Ascending aorta (tissue), 2 donors: ENCODE measurements around the gene TDP2. TPM values are rescaled to one million over a fixed set of nuclear protein-coding genes. Genes with fewer than 3 reads are reported as not detected.

ENCODE experiments used
- DNase-seq, 2 donors: peaks; one replicate each; pipeline ENCODE4 v3.0.0-alpha.2; 2019; ENCODE audit warnings: low spot score in 2 of 2
- H3K27ac ChIP-seq, 2 donors: fragments of 200-600 bp; sonication (generic); one replicate each; pipeline ENCODE4 v1.5.1; 2016 to 2017; ENCODE audit warnings: mild to moderate bottlenecking in 1 of 2
- H3K27me3 ChIP-seq: fragments of 200-600 bp; sonication (generic); one replicate; pipeline ENCODE4 v1.5.1; 2017
- H3K36me3 ChIP-seq, 2 donors: fragments of 200-600 bp; sonication (generic); one replicate each; pipeline ENCODE4 v1.5.1; 2016
- H3K4me1 ChIP-seq, 2 donors: fragments of 200-600 bp; sonication (generic); one replicate each; pipeline ENCODE4 v1.5.1; 2016 to 2017; ENCODE audit warnings: mild to moderate bottlenecking in 1 of 2
- H3K4me3 ChIP-seq, 2 donors: fragments of 200-600 bp; sonication (generic); one replicate each; pipeline ENCODE4 v1.5.1; 2016 to 2017; ENCODE audit warnings: mild to moderate bottlenecking in 1 of 2
- H3K9me3 ChIP-seq, 2 donors: fragments of 200-600 bp; sonication (generic); one replicate each; pipeline ENCODE4 v1.5.1; 2016
- intact Hi-C: fragments of 100-400 bp; cut with DNase I; formaldehyde crosslinking; loops from one replicate; pipeline ENCODE4 v1.15.1; 2023
- total RNA-seq: library from RNA; depleted of rRNA; stranded (reverse); fragments of >200 nt; gene quantifications from one replicate; pipeline ENCODE4 v1.1.0, GENCODE V29; 2016
- TF ChIP-seq, protein P1 (sequence below), 3 experiments: fragments of 200-600 bp in 2 of 3; fragments of 450-650 bp in 1 of 3; sonication (generic) in 2 of 3; IDR thresholded peaks; one replicate each; pipeline ENCODE4 v1.5.1; 2016 to 2019; ENCODE audit warnings: antibody characterized with exemption in 3 of 3, mild to moderate bottlenecking in 1 of 3, moderate library complexity in 1 of 3

Gene TDP2
- total RNA-seq, 1 donor from 2014 or later = 5.6 TPM

DNA sequence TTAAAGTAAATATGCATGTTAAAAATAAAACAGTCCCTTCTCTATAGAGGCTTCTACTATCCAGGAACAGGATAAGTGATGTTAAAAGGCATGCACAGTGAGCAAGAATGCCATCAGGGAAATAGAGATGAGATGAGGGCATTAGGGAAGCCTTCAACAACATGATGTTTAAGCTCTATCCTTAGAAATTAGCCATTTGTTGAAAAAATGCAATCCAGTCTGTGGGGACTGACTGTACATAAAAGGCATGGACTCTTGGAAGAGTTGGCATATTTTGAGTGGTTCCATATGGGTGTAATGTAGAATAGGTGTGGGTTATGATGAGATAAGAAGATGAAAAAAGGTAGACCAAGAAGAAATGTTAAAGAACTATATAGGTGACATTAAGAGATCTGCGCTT is 26.5 kb downstream of the TDP2 start:
- no peaks in the 10 kb centered on the region for H3K27me3 ChIP-seq
- intact Hi-C loops = no loop called here
- no peak overlapping the region for H3K4me3 ChIP-seq
- no peaks in the 10 kb centered on the region for H3K9me3 ChIP-seq
- no peak for DNase-seq
- H3K27ac ChIP-seq = no peak overlapping the region
- TF ChIP-seq, protein P1, sequence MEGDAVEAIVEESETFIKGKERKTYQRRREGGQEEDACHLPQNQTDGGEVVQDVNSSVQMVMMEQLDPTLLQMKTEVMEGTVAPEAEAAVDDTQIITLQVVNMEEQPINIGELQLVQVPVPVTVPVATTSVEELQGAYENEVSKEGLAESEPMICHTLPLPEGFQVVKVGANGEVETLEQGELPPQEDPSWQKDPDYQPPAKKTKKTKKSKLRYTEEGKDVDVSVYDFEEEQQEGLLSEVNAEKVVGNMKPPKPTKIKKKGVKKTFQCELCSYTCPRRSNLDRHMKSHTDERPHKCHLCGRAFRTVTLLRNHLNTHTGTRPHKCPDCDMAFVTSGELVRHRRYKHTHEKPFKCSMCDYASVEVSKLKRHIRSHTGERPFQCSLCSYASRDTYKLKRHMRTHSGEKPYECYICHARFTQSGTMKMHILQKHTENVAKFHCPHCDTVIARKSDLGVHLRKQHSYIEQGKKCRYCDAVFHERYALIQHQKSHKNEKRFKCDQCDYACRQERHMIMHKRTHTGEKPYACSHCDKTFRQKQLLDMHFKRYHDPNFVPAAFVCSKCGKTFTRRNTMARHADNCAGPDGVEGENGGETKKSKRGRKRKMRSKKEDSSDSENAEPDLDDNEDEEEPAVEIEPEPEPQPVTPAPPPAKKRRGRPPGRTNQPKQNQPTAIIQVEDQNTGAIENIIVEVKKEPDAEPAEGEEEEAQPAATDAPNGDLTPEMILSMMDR (IDR thresholded peaks at IDR 0.05) = no peak
- no peaks in the 10 kb centered on the region for H3K36me3 ChIP-seq
- no peaks in the 10 kb centered on the region for H3K4me1 ChIP-seq

DNA sequence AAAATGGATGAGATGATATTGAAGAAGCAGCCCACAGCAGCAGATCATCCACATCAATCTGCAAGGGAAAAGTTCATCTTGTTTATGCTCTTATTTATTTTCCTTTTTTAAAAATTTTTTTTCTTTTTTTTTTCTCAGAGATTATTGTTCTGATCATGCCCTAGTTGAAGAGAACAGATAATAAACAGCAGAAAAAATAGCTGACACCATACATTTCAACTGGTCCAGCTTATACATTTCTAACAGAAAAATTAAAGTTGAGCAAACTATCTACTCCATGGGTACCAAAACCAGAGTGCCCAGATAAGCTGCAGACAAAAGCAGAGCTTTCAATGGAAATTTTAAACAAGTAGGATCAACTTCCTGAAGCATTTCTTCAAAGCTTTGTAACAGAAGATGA is 30.0 kb downstream of the TDP2 start:
- Histone ChIP-seq H3K9me3 (no peaks in the 10 kb centered on the region), H3K27ac (no peak overlapping the region), H3K36me3 (no peaks in the 10 kb centered on the region), H3K4me1 (no peaks in the 10 kb centered on the region), H3K27me3 (no peaks in the 10 kb centered on the region), H3K4me3 (no peak overlapping the region)
- TF ChIP-seq, protein P1 (IDR thresholded peaks at IDR 0.05) = no peak
- DNase-seq = no peak
- intact Hi-C loops = no loop called here

DNA sequence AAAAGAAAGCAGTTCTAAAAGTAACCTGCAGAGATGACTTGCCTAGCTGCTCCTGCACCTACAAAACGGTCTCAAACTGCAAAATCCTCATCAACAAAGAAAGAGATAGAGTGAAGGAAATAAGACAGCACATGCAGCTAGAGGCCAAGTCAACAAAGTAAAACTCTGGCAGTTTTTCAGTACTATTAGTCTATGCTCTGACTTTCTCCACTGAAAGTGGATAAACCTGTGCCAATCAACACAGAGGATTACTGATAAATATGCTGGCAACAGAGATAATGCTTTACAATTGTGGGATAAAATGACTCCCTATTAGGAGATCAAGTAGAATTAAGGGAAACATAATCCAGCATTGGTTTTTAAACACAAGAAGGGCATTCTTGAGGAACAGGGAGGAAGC is 34.1 kb downstream of the TDP2 start:
- H3K4me1 ChIP-seq = no peaks in the 10 kb centered on the region
- intact Hi-C loops = no loop called here
- H3K36me3 ChIP-seq = no peaks in the 10 kb centered on the region
- no peak overlapping the region for H3K4me3 ChIP-seq
- no peaks in the 10 kb centered on the region for H3K9me3 ChIP-seq
- H3K27ac ChIP-seq = no peak overlapping the region
- TF ChIP-seq, protein P1 (IDR thresholded peaks at IDR 0.05) = no peak
- H3K27me3 ChIP-seq = no peaks in the 10 kb centered on the region
- DNase-seq = no peak

- H3K36me3 ChIP-seq = no peaks in the 10 kb centered on the region
- no peaks in the 10 kb centered on the region for H3K4me1 ChIP-seq
- no peaks in the 10 kb centered on the region for H3K27me3 ChIP-seq
- TF ChIP-seq, protein P1 (IDR thresholded peaks at IDR 0.05) = no peak
- H3K4me3 ChIP-seq = no peak overlapping the region
- intact Hi-C loops = no loop called here
- H3K27ac ChIP-seq = no peak overlapping the region
- DNase-seq = no peak
- H3K9me3 ChIP-seq = no peaks in the 10 kb centered on the region
Measured at GRCh38 chr6:24631671-24632070, 35.0 kb downstream of the TDP2 start.

DNA sequence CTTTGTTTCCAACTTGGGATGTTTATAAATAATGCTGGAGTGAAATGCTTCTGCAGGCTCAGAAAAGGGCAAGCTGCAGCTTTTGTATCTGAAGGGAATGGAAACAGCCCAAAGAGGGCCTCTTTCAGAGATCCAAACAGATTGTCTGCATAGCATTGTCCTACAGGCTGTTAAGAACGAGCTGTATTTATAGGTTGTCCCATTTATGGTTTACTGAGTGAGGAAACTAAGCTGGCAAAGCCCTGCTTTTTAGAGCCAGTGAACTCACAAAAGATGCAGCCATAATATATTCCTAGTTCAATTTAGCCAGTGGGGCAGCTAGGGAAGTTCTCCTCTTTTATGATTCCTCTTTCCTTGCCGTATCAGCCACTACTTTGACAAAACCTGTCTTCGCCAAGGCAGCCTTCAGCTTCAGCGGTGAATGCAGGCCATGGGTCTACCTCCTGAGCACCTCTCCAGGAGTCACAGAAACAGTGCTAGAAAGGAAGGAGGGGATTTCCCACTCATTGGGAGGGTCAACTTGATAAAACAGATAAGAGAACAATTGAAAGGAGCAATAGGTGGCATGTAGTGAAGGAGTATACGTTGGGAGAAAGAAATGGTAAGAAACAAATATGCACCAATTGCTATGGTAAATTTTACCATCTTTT is 35.7 kb downstream of the TDP2 start:
- Histone ChIP-seq H3K27me3 (no peaks in the 10 kb centered on the region), H3K27ac (no peak overlapping the region), H3K36me3 (no peaks in the 10 kb centered on the region), H3K9me3 (no peaks in the 10 kb centered on the region), H3K4me3 (no peak overlapping the region), H3K4me1 (no peaks in the 10 kb centered on the region)
- TF ChIP-seq, protein P1 (IDR thresholded peaks at IDR 0.05) = no peak
- intact Hi-C loops = no loop called here
- no peak for DNase-seq
